ENCODE measurements around the gene ARMH2.
"Not testable (repeated sequence)": the region's sequence is repeated elsewhere in the genome, so short reads cannot be mapped to it uniquely, and the experiment has no call there.

ARMH2 gene

GRCh38 chr6:24755279-24755678 is 43.4 kb downstream of the ARMH2 start:
- no peaks in the 10 kb centered on the region for H4K20me1 ChIP-seq
- no peak overlapping the region for H3K27ac ChIP-seq
- no peak overlapping the region for H3K4me3 ChIP-seq
- H3K9me3 ChIP-seq: peaks cover 5% of the 10 kb centered on the region; the same call in 1 of the 2 replicates
- no peaks in the 10 kb centered on the region for H3K27me3 ChIP-seq
- no peak for TF ChIP-seq Cebpa-rat (IDR thresholded peaks at IDR 0.05)
- H3K36me3 ChIP-seq: no peaks in the 10 kb centered on the region
- H3K4me2 ChIP-seq: no peak overlapping the region
- H3K4me1 ChIP-seq: no peaks in the 10 kb centered on the region
- H3K9ac ChIP-seq: no peak overlapping the region

DNA sequence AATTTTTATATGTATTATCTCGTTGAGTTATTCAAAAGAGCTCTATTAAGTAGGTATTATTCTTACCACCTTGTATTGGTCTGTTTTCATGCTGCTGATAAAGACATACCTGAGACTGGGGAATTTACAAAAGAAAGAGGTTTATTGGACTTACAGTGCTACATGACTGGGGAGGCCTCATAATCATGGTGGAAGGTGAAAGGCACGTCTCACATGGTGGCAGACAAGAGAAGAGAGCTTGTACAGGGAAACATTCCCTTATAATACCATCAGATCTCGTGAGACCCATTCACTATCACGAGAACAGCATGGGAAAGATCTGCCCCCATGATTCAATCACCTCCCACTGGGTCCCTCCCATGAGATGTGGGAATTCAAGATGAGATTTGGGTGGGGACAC is 44.3 kb downstream of the ARMH2 start:
- not testable (repeated sequence) for H3K27ac ChIP-seq, H3K9me3 ChIP-seq, H4K20me1 ChIP-seq, H3K4me2 ChIP-seq, H3K4me3 ChIP-seq, H3K36me3 ChIP-seq, H3K4me1 ChIP-seq, H3K9ac ChIP-seq, H3K27me3 ChIP-seq

DNA sequence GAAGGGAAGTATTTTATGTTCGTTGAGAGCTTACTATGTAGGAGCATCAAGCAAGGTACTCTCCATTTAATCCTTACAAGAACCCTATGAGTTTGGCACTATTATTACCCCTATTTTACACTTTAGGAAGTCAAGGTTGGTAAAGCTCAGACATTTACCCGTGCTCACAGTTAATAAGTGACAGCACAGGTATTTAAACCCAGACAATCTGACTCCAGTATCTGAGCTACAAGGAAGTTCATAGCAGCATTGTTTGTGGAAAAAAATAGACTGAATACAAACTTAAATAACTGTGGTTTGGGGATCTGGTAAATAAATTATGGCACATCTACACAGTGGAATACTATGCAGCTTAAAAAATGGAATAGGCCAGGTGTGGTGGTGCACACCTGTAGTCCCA is 45.2 kb downstream of the ARMH2 start:
- H3K9me3 ChIP-seq: peaks cover 5% of the 10 kb centered on the region; the same call in 1 of the 2 replicates
- no peak overlapping the region for H3K4me2 ChIP-seq
- no peaks in the 10 kb centered on the region for H4K20me1 ChIP-seq
- no peaks in the 10 kb centered on the region for H3K27me3 ChIP-seq
- no peaks in the 10 kb centered on the region for H3K4me1 ChIP-seq
- TF ChIP-seq Cebpa-rat (IDR thresholded peaks at IDR 0.05): no peak
- no peak overlapping the region for H3K27ac ChIP-seq
- no peak overlapping the region for H3K4me3 ChIP-seq
- no peaks in the 10 kb centered on the region for H3K36me3 ChIP-seq
- H3K9ac ChIP-seq: no peak overlapping the region

GRCh38 chr6:24752917-24753492 is 45.7 kb downstream of the ARMH2 start:
- Histone ChIP-seq H3K4me1 (no peaks in the 10 kb centered on the region), H3K4me2 (no peak overlapping the region), H3K9ac (no peak overlapping the region), H3K4me3 (no peak overlapping the region), H3K27ac (no peak overlapping the region), H4K20me1 (no peaks in the 10 kb centered on the region), H3K27me3 (no peaks in the 10 kb centered on the region), H3K9me3 (peaks cover 5% of the 10 kb centered on the region; the same call in 1 of the 2 replicates), H3K36me3 (no peaks in the 10 kb centered on the region)
- no peak for TF ChIP-seq Cebpa-rat (IDR thresholded peaks at IDR 0.05)

DNA sequence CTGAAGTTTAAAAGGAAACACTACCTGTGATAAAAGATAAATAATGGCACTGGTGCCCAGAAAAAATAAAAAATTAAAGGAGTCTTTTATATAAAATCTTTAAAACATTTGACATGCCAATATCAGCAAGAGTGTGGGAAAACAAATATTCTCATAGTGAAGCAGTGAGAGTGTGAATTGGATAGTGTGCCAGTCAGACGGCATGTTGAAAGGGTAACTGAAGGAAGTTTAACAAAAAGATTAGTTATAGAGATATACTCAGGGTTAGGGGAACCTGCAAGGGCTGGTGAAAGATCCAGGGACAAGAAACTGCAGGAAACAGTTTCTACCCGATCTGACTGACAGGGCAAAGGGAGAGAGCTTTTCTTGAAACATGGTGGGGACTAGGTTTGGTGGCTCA is 46.2 kb downstream of the ARMH2 start:
- Histone ChIP-seq H3K4me3 (no peak overlapping the region), H3K9me3 (peaks cover 5% of the 10 kb centered on the region; the same call in 1 of the 2 replicates), H3K4me1 (no peaks in the 10 kb centered on the region), H3K27ac (no peak overlapping the region), H3K4me2 (no peak overlapping the region), H3K36me3 (no peaks in the 10 kb centered on the region), H3K9ac (no peak overlapping the region), H3K27me3 (no peaks in the 10 kb centered on the region), H4K20me1 (no peaks in the 10 kb centered on the region)
- no peak for TF ChIP-seq Cebpa-rat (IDR thresholded peaks at IDR 0.05)

DNA sequence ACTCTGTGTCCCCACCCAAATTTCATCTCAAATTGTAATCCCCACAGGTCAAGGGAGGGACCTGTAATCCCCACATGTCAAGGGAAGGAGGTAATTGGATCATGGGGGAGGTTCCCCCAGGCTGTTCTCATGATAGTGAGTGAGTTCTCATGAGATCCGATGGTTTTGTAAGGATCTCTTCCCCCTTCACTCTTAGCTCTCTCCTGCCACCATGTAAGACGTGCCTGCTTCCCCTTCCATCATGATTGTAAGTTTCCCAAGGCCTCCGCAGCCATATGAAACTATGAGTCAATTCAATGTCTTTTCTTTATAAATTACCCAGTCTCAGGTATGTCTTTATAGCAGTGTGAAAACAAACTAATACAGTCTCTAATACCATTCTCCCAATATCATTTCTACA is 47.8 kb downstream of the ARMH2 start:
- H3K27me3 ChIP-seq, H4K20me1 ChIP-seq, H3K27ac ChIP-seq, H3K9me3 ChIP-seq, H3K9ac ChIP-seq, H3K36me3 ChIP-seq, H3K4me3 ChIP-seq, H3K4me2 ChIP-seq, H3K4me1 ChIP-seq: not testable (repeated sequence)

- Histone ChIP-seq H3K27me3 (no peaks in the 10 kb centered on the region), H3K27ac (no peak overlapping the region), H3K9me3 (peaks cover under 1% of the 10 kb centered on the region; the same call in 1 of the 2 replicates), H3K36me3 (no peaks in the 10 kb centered on the region), H3K4me2 (no peak overlapping the region), H4K20me1 (no peaks in the 10 kb centered on the region), H3K4me1 (no peaks in the 10 kb centered on the region), H3K4me3 (no peak overlapping the region), H3K9ac (no peak overlapping the region)
- no peak for TF ChIP-seq Cebpa-rat (IDR thresholded peaks at IDR 0.05)
These were observed 49.4 kb downstream of the ARMH2 start for GRCh38 chr6:24749297-24749696.
